Coronary artery (tissue), 2 donors: ENCODE data around the gene FGGY.

Experiments
- DNase-seq: peaks from one replicate; pipeline ENCODE4 v3.0.0-alpha.2; 2017; ENCODE audit warnings: low spot score
- H3K27ac ChIP-seq, 2 donors: fragments of 200-600 bp; sonication (generic); one replicate each; pipeline ENCODE4 v1.5.1; 2016 to 2019
- H3K4me3 ChIP-seq: fragments of 200-600 bp; sonication (generic); 2 replicates; pipeline ENCODE4 v1.5.1; 2016; ENCODE audit warnings: mild to moderate bottlenecking, moderate library complexity
- CTCF ChIP-seq: fragments of 200-600 bp; sonication (generic); IDR thresholded peaks from one replicate; pipeline ENCODE4 v1.5.1; 2019; ENCODE audit warnings: antibody characterized with exemption

The FGGY gene

GRCh38 chr1:59322814-59323213, 25.9 kb downstream of the FGGY start:
- TF ChIP-seq CTCF: no peak
- no peak for DNase-seq

GRCh38 chr1:59323879-59324278, 27.0 kb downstream of the FGGY start:
- no peak for DNase-seq
- Histone ChIP-seq H3K4me3 (no peak overlapping the region), H3K27ac (no peak overlapping the region)
- TF ChIP-seq CTCF: no peak

More at GRCh38 chr1:59322814-59323213, 25.9 kb downstream of the FGGY start:
- no peak overlapping the region for H3K27ac ChIP-seq
- H3K4me3 ChIP-seq: no peak overlapping the region

GRCh38 chr1:59328353-59328752, 31.5 kb downstream of the FGGY start:
- no peak for TF ChIP-seq CTCF
- no peak for DNase-seq
- Histone ChIP-seq H3K4me3 (no peak overlapping the region), H3K27ac (no peak overlapping the region)

GRCh38 chr1:59329412-59330053, 32.6 kb downstream of the FGGY start:
- Histone ChIP-seq H3K4me3 (no peak overlapping the region), H3K27ac (no peak overlapping the region)
- TF ChIP-seq CTCF: no peak
- DNase-seq: no peak

GRCh38 chr1:59331686-59332620, 35.1 kb downstream of the FGGY start:
- H3K27ac ChIP-seq: no peak overlapping the region

GRCh38 chr1:59332983-59333382, 36.1 kb downstream of the FGGY start:
- no peak for DNase-seq
- Histone ChIP-seq H3K27ac (no peak overlapping the region), H3K4me3 (no peak overlapping the region)
- TF ChIP-seq CTCF: no peak

More at GRCh38 chr1:59331686-59332620, 35.1 kb downstream of the FGGY start:
- no peak for DNase-seq
- no peak for TF ChIP-seq CTCF
- no peak overlapping the region for H3K4me3 ChIP-seq
